Measurements from ENCODE around the gene ORMDL3. TPM values are rescaled to one million over a fixed set of nuclear protein-coding genes. Genes with fewer than 3 reads are reported as not detected.
"Not testable (repeated sequence)": the region's sequence is repeated elsewhere in the genome, so short reads cannot be mapped to it uniquely, and the experiment has no call there.

ORMDL3 gene
- total RNA-seq, 4 donors from 2014 or later: 78.5 to 338 (median 163) TPM

DNA sequence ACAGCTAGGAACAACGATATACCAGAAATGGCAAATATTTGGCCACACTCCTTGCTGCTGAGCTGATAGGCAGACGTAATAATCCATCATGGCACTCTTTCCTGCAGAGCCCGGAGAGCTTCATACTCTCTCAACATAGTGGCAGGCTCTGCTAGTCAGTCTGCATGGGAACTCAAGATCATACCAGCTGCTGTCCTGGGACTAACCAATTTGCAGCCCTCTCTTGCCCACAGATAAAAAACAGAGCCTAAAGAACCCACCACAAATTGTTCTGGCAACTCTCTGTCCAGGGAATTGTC is 22.5 kb downstream of the ORMDL3 start:
- TF ChIP-seq, protein P1, sequence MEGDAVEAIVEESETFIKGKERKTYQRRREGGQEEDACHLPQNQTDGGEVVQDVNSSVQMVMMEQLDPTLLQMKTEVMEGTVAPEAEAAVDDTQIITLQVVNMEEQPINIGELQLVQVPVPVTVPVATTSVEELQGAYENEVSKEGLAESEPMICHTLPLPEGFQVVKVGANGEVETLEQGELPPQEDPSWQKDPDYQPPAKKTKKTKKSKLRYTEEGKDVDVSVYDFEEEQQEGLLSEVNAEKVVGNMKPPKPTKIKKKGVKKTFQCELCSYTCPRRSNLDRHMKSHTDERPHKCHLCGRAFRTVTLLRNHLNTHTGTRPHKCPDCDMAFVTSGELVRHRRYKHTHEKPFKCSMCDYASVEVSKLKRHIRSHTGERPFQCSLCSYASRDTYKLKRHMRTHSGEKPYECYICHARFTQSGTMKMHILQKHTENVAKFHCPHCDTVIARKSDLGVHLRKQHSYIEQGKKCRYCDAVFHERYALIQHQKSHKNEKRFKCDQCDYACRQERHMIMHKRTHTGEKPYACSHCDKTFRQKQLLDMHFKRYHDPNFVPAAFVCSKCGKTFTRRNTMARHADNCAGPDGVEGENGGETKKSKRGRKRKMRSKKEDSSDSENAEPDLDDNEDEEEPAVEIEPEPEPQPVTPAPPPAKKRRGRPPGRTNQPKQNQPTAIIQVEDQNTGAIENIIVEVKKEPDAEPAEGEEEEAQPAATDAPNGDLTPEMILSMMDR (IDR thresholded peaks at IDR 0.05): no peak
- DNase-seq (ENCODE audit: low spot score) (no peak), ATAC-seq (ENCODE audit: low FRiP score) (no peak)

DNA sequence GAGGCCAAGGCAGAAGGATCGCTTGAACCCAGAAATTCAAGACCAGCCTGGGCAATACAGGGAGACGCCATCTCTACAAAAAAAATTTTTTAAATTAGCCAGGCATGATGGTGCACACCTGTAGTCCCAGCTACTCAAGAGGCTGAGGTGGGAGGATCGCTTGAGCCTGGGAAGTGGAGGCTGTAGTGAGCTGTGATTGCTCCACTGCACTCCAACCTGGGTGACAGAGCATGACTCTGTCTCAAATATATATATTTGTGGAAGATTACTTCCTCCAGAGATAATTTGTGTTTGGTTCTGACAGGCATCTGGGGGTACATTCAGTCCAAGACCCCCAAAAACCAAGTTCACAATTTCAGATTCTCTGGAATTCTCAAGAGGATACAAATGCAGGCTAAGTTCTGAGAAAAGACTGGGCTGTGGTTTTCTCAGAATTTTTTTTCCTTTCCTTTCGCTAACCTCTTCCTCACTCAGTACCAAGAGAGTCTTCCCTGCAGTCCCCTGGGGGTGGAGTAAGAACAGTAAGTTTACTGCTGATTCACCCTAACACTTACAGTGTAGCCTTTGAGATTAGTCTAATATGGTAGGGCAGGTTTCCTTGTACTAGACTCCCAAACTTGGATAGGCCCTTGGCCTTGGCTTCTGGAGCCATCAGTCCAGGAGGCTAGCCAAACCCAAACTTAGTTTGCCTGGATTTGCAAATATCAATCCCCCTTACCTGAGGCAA is 24.1 kb downstream of the ORMDL3 start:
- TF ChIP-seq, protein P1 (IDR thresholded peaks at IDR 0.05): no peak
- ATAC-seq (ENCODE audit: low FRiP score) (no peak), DNase-seq (ENCODE audit: low spot score) (no peak)

DNA sequence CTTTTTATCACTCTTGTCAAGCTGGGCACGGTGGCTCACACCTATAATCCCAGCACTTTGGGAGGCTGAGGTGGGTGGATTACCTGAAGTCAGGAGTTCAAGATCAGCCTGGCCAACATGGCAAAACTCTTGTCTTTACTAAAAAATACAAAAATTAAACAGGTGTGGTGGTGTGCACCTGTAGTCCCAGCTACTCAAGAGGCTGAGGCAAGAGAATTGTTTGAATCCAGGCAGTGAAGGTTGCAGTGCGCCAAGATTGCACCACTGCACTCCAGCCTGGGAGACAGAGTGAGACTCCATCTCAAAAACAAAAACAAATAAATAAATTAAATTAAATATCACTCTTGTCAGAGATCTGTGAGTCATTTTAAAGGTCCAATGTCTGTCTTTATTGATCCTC is 25.4 kb downstream of the ORMDL3 start:
- not testable (repeated sequence) for ATAC-seq (ENCODE audit: low FRiP score); DNase-seq (ENCODE audit: low spot score)

DNA sequence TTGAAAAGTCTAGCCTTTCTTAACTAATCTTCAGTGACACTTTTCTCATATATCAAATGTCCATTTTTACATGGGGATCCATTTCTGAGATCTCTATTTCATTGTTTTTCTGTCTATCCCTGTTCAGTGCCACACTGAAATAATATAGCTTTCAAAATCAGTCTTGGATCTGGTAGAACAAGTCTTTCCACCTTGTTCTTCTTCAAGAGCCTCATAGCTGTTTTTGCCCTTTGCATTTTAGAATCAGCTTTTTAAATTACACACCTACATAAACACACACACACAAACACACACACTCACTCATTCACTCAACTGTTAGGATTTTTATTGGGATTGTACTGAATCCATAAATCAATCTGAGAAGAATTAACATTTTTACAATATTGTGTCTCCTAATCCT is 28.2 kb downstream of the ORMDL3 start:
- TF ChIP-seq, protein P1 (IDR thresholded peaks at IDR 0.05): no peak
- DNase-seq (ENCODE audit: low spot score) (no peak), ATAC-seq (ENCODE audit: low FRiP score) (no peak)

DNA sequence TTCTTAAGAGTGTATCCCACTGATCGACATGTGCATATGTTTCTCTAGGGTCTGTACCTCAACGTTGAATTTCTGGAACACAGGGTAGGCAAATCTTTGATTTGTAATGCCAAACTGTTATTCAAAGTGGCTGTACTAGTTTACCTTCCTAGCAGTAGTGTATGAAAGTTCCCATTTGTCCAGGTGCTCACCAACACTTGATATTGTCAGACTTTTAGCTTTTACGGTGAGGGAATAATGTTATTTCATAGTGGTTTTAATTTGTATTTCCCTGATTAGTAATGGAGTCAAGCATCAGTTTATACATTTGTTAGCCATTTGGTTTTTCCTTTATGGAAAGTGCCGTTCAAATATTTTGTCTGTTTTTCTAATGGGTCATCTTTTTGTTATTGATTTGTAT is 29.3 kb downstream of the ORMDL3 start:
- DNase-seq (ENCODE audit: low spot score) (no peak), ATAC-seq (ENCODE audit: low FRiP score) (no peak)
- TF ChIP-seq, protein P1 (IDR thresholded peaks at IDR 0.05): no peak

DNA sequence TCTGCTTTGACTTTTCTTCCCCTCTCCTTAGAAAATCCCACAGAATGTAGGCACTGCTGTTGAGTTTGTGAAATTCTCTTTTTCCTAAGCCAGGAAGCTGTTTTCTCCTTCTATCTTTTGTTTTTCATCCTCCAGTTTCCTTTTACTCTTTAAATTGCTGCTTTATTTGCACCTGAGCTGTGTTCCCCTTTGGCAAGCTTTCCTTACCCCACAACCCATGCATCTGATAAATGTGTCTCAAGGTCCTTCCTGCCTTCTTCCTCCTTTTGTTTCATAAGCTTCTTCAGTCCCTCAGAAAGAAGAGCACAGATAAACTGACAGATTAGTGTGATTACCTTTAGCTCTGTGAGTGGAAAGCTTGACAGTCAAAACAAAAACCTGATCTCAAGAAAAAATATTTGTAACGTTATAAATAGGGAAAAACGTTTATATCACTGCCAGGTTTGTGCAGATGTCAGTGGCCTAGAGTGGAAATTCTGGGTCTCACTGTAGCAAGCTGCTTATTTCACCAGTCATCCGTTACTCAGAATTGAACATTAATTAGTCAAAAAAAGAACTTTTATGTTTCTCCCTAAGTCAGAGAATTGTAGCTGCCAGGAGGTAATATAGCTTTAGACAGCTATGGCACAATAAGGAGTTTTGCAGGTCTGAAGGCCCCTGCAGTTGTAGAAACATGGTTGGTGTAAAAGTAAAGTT is 32.6 kb downstream of the ORMDL3 start:
- TF ChIP-seq, protein P1 (IDR thresholded peaks at IDR 0.05): no peak
- DNase-seq (ENCODE audit: low spot score) (no peak), ATAC-seq (ENCODE audit: low FRiP score) (no peak)

DNA sequence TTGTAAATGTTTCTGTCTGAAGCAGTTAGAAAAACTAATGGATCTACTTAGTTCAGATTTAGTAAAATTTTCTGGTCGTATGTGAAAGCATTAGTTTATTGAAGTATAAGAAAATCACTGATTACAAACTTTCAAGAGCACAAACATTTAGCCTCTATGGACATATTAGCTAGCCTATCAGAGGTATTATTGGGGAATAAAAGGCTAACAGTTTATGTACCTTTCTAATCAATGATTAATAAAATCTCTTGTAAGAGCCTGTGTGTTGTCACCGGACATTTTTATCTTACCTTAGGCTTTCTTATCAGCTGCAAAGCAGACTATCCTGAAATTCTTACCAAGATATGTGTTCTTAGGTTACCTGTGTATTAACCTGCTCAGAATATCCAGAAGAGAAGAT is 38.2 kb downstream of the ORMDL3 start:
- TF ChIP-seq, protein P1 (IDR thresholded peaks at IDR 0.05): no peak
- no peak for ATAC-seq (ENCODE audit: low FRiP score)

More for the DNA sequence above, 38.2 kb downstream of the ORMDL3 start:
- no peak for DNase-seq (ENCODE audit: low spot score)

Data from omental fat pad (tissue), 4 donors.